ENCODE measurements around the gene DAB2.

DNA sequence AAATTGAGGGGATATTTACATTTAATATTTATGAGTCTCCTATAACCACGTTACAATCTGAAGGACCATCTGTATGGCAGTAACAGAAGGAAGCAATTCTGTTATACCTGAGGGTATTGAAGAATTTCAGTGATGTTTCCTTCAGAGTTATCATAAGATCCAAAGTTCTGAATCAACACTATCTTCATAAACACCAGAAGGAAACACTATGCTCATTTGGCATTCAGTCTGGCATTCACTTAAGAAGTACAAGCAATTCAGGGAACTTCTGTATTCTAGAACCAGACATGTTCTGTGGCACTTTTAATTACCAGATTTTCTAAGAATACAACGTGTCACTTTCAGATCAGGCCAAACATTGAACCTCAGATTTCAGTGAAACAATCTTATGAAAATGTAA lies 9.6 kb downstream of the DAB2 start:
- TF ChIP-seq ZNF561 (tag by site-specific recombination; IDR thresholded peaks at IDR 0.05; ENCODE audit: borderline replicate concordance) (no peak), TCF7L2 (IDR thresholded peaks at IDR 0.05; ENCODE audit: borderline replicate concordance, low read depth, low read length) (no peak), ZNF274 (IDR thresholded peaks at IDR 0.05; ENCODE audit: low read length) (no peak), ZNF274 (tag by site-specific recombination; IDR thresholded peaks at IDR 0.05; ENCODE audit: borderline replicate concordance) (no peak)
- TF ChIP-seq, protein P1, sequence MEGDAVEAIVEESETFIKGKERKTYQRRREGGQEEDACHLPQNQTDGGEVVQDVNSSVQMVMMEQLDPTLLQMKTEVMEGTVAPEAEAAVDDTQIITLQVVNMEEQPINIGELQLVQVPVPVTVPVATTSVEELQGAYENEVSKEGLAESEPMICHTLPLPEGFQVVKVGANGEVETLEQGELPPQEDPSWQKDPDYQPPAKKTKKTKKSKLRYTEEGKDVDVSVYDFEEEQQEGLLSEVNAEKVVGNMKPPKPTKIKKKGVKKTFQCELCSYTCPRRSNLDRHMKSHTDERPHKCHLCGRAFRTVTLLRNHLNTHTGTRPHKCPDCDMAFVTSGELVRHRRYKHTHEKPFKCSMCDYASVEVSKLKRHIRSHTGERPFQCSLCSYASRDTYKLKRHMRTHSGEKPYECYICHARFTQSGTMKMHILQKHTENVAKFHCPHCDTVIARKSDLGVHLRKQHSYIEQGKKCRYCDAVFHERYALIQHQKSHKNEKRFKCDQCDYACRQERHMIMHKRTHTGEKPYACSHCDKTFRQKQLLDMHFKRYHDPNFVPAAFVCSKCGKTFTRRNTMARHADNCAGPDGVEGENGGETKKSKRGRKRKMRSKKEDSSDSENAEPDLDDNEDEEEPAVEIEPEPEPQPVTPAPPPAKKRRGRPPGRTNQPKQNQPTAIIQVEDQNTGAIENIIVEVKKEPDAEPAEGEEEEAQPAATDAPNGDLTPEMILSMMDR (tag by site-specific recombination; IDR thresholded peaks at IDR 0.05) = no peak
- TF ChIP-seq, protein P2, sequence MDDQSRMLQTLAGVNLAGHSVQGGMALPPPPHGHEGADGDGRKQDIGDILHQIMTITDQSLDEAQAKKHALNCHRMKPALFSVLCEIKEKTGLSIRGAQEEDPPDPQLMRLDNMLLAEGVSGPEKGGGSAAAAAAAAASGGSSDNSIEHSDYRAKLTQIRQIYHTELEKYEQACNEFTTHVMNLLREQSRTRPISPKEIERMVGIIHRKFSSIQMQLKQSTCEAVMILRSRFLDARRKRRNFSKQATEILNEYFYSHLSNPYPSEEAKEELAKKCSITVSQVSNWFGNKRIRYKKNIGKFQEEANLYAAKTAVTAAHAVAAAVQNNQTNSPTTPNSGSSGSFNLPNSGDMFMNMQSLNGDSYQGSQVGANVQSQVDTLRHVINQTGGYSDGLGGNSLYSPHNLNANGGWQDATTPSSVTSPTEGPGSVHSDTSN (CRISPR knock-in tag; IDR thresholded peaks at IDR 0.05) = no peak

All from HEK293 (cell line).